Calu3 (cell line): ENCODE data around the gene NATD1. TPM values are rescaled to one million over a fixed set of nuclear protein-coding genes. Genes with fewer than 3 reads are reported as not detected.

ENCODE experiments used
- BruUV-seq: library from RNA; stranded (reverse); fragments of 400-500 nt; replicated peaks from 2 replicates; lab custom pipeline; 2021; lab: Mats Ljungman, UMichigan
- CTCF ChIA-PET: fragments of 300-600 bp; sonication (Branson Sonifier 250); formaldehyde crosslinking; loops from one replicate; lab custom pipeline; 2022; ENCODE audit warnings: antibody characterized with exemption; lab: Charles Lee
- DNase-seq: peaks from one replicate; pipeline ENCODE4 v3.0.0; 2022
- H3K27ac Mint-ChIP-seq: one replicate; pipeline ENCODE4 v1.8.0; 2022; ENCODE audit warnings: mixed read lengths; ENCODE audit not compliant: unreplicated experiment
- H3K27me3 Mint-ChIP-seq: one replicate; pipeline ENCODE4 v1.8.0; 2022; ENCODE audit warnings: mixed read lengths; ENCODE audit not compliant: unreplicated experiment
- H3K36me3 Mint-ChIP-seq: one replicate; pipeline ENCODE4 v1.8.0; 2022; ENCODE audit warnings: mild to moderate bottlenecking, moderate library complexity, mixed read lengths; ENCODE audit not compliant: insufficient read depth, unreplicated experiment
- H3K4me1 Mint-ChIP-seq: one replicate; pipeline ENCODE4 v1.8.0; 2022; ENCODE audit warnings: mild to moderate bottlenecking, low read depth, mixed read lengths; ENCODE audit not compliant: unreplicated experiment
- H3K4me3 Mint-ChIP-seq: one replicate; pipeline ENCODE4 v1.8.0; 2022; ENCODE audit warnings: mild to moderate bottlenecking, low read depth, moderate library complexity, mixed read lengths; ENCODE audit not compliant: unreplicated experiment
- H3K9me3 Mint-ChIP-seq: one replicate; pipeline ENCODE4 v1.8.0; 2022; ENCODE audit warnings: low read depth, mixed read lengths; ENCODE audit not compliant: unreplicated experiment
- CTCF ChIP-seq: fragments of 200-600 bp; IDR thresholded peaks from one replicate; pipeline ENCODE4 v1.8.0; 2022; ENCODE audit warnings: antibody characterized with exemption; ENCODE audit not compliant: unreplicated experiment
- intact Hi-C: fragments of 100-400 bp; cut with micrococcal nuclease; formaldehyde crosslinking; loops from one replicate; pipeline ENCODE4 v1.10.0; 2022; ENCODE audit not compliant: unreplicated experiment
- total RNA-seq: library from RNA; stranded (reverse); gene quantifications from 2 replicates; pipeline ENCODE4 v1.2.3, GENCODE V29; 2022

The NATD1 gene
- total RNA-seq, 1 experiment from 2014 or later = 1.5 TPM

GRCh38 chr17:21218101-21218500, 35.1 kb downstream of the NATD1 start:
- CTCF ChIA-PET = no interaction called here
- intact Hi-C loops = loop anchor here (10.0 kb wide), 2 partner anchors 93 to 173 kb away; partner anchors contain the start of genes DHRS7B and USP22
- Mint-ChIP-seq H3K4me1 (peaks cover 20% of the 10 kb centered on the region), H3K9me3 (no peaks in the 10 kb centered on the region), H3K27me3 (no peaks in the 10 kb centered on the region), H3K4me3 (no peak overlapping the region), H3K27ac (no peak overlapping the region), H3K36me3 (peaks cover 19% of the 10 kb centered on the region)
- BruUV-seq = no TSS peak
- no peak for DNase-seq
- TF ChIP-seq CTCF = no peak

DNA sequence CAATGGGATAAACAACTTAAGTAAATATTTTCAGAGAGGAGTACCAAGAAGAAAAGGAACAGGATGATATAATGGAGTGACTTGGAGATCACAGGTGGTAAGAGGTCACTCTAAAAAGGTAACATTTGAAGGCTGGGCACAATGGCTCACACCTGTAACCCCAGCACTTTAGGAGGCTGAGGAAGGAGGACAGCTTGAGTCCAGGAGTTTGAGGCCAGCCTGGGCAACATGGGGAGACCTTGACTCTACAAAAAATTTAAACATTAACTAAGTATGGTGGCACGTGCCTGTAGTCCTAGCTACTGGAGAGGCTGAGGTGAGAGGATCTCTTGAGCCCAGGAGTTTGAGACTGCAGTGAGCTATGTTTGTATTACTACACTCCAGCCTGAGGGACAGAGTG, 35.9 kb downstream of the NATD1 start:
- H3K27me3 Mint-ChIP-seq = no peaks in the 10 kb centered on the region
- intact Hi-C loops = loop anchor here (10.0 kb wide), 2 partner anchors 93 to 173 kb away; partner anchors contain the start of genes DHRS7B and USP22
- TF ChIP-seq CTCF = no peak
- peaks cover 20% of the 10 kb centered on the region for H3K4me1 Mint-ChIP-seq
- BruUV-seq = no TSS peak
- peaks cover 25% of the 10 kb centered on the region for H3K36me3 Mint-ChIP-seq
- no peaks in the 10 kb centered on the region for H3K9me3 Mint-ChIP-seq
- DNase-seq = no peak
- H3K27ac Mint-ChIP-seq = no peak overlapping the region
- H3K4me3 Mint-ChIP-seq = no peak overlapping the region
- CTCF ChIA-PET = no interaction called here

DNA sequence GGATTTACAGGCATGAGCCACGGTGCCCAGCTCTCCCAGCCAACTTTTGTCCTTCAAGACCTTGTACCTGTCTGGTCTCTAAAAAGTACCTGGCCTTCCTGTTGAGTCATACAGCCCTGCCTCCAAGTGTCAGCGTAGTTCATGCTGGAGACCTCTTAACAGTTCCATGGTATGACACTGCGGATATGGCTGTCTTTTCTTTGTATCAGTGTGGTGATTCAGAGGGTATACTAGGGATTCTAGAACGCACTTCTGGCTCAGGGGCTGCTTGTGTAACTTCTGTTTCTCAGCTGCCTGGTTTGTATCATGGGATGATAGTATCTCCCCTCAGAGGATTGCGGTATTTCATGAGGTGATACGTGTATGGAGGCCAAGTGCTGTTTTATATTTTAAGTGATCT, 37.3 kb downstream of the NATD1 start:
- intact Hi-C loops = loop anchor here (10.0 kb wide), 2 partner anchors 91 to 171 kb away; partner anchors contain the start of genes DHRS7B and USP22
- peaks cover 29% of the 10 kb centered on the region for H3K36me3 Mint-ChIP-seq
- DNase-seq = no peak
- H3K4me3 Mint-ChIP-seq = peak overlapping the region; percentile 83
- H3K27me3 Mint-ChIP-seq = no peaks in the 10 kb centered on the region
- CTCF ChIA-PET = no interaction called here
- TF ChIP-seq CTCF = no peak
- H3K9me3 Mint-ChIP-seq = no peaks in the 10 kb centered on the region
- H3K4me1 Mint-ChIP-seq = peaks cover 20% of the 10 kb centered on the region
- BruUV-seq = no TSS peak
- H3K27ac Mint-ChIP-seq = no peak overlapping the region

GRCh38 chr17:21214777-21215541, 38.3 kb downstream of the NATD1 start:
- intact Hi-C loops = loop anchor here (10.0 kb wide), 2 partner anchors 90 to 170 kb away; partner anchors contain the start of genes DHRS7B and USP22
- Mint-ChIP-seq H3K9me3 (no peaks in the 10 kb centered on the region), H3K27me3 (no peaks in the 10 kb centered on the region), H3K4me3 (peak overlapping the region; percentile 83), H3K4me1 (peaks cover 20% of the 10 kb centered on the region), H3K36me3 (peaks cover 29% of the 10 kb centered on the region), H3K27ac (peak overlapping the region; percentile 77)
- peak; percentile 2 for DNase-seq
- no peak for TF ChIP-seq CTCF
- CTCF ChIA-PET = interaction anchor here (0.6 to 0.7 kb wide), 2 partner anchors 43 to 215 kb away, joined by 3 to 4 read pairs; no protein-coding TSS in a partner anchor
- BruUV-seq = TSS peak; percentile 45
